Ishikawa (cell line): ENCODE measurements around the gene SLC26A4.

Source experiments
- CEBPB ChIP-seq: IDR thresholded peaks from 2 replicates; pipeline ENCODE4 v1.6.1; 2012
- CREB1 ChIP-seq: IDR thresholded peaks from 2 replicates; pipeline ENCODE4 v1.6.1; 2012; ENCODE audit warnings: low read depth
- EGR1 ChIP-seq: IDR thresholded peaks from 2 replicates; pipeline ENCODE4 v1.6.1; 2012
- EP300 ChIP-seq: IDR thresholded peaks from 2 replicates; pipeline ENCODE4 v1.6.1; 2012; ENCODE audit warnings: borderline replicate concordance
- FOXM1 ChIP-seq: IDR thresholded peaks from 2 replicates; pipeline ENCODE4 v1.6.1; 2012; ENCODE audit warnings: low read depth, borderline replicate concordance
- NFIC ChIP-seq: IDR thresholded peaks from 2 replicates; pipeline ENCODE4 v1.6.1; 2012
- RAD21 ChIP-seq: IDR thresholded peaks from 2 replicates; pipeline ENCODE4 v1.6.1; 2012; ENCODE audit warnings: low read depth
- TAF1 ChIP-seq: IDR thresholded peaks from 2 replicates; pipeline ENCODE4 v1.6.1; 2012; ENCODE audit warnings: low read depth, mild to moderate bottlenecking
- TCF12 ChIP-seq: IDR thresholded peaks from 2 replicates; pipeline ENCODE4 v1.6.1; 2012; ENCODE audit warnings: low read depth
- TEAD4 ChIP-seq: IDR thresholded peaks from 2 replicates; pipeline ENCODE4 v1.6.1; 2012
- YY1 ChIP-seq: IDR thresholded peaks from 2 replicates; pipeline ENCODE4 v1.6.1; 2012; ENCODE audit warnings: low read depth
- ZBTB7A ChIP-seq: IDR thresholded peaks from 2 replicates; pipeline ENCODE4 v1.6.1; 2012; ENCODE audit warnings: low read depth
- TF ChIP-seq, protein P1 (sequence below): IDR thresholded peaks from 2 replicates; pipeline ENCODE4 v1.6.1; 2012; ENCODE audit warnings: low read depth, mild to moderate bottlenecking
- TF ChIP-seq, protein P2 (sequence below): IDR thresholded peaks from 2 replicates; pipeline ENCODE4 v1.6.1; 2012
- TF ChIP-seq, protein P3 (sequence below): IDR thresholded peaks from 2 replicates; pipeline ENCODE4 v1.6.1; 2012

Gene SLC26A4

DNA sequence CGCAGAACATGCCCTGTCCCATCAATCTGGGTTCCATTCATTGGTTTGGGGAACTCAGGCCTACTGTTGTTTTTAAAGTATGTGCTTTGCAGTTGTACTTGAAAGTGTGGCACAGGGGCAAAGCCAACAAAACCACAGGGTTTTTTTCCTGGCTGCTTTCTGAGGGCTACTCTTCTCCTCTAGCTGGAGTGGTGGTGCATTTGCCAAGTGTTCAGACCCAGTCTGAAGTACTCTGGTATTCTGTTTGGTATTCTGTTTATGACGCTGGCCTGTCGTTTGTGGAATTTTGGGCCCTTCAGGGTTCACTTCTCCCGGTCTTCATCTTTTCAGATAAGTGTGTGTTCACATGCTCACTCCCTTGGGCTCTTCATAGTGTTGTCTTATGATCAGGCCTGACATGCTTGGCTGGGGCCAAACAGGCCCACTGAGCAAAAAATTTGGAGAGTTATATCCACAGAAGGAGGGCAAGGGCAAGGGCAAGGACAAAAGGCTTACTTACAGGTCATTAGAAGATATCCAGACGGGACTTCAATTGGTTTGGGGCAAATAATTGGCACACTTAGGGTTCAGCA is 26.3 kb downstream of the SLC26A4 start:
- TF ChIP-seq, protein P1, sequence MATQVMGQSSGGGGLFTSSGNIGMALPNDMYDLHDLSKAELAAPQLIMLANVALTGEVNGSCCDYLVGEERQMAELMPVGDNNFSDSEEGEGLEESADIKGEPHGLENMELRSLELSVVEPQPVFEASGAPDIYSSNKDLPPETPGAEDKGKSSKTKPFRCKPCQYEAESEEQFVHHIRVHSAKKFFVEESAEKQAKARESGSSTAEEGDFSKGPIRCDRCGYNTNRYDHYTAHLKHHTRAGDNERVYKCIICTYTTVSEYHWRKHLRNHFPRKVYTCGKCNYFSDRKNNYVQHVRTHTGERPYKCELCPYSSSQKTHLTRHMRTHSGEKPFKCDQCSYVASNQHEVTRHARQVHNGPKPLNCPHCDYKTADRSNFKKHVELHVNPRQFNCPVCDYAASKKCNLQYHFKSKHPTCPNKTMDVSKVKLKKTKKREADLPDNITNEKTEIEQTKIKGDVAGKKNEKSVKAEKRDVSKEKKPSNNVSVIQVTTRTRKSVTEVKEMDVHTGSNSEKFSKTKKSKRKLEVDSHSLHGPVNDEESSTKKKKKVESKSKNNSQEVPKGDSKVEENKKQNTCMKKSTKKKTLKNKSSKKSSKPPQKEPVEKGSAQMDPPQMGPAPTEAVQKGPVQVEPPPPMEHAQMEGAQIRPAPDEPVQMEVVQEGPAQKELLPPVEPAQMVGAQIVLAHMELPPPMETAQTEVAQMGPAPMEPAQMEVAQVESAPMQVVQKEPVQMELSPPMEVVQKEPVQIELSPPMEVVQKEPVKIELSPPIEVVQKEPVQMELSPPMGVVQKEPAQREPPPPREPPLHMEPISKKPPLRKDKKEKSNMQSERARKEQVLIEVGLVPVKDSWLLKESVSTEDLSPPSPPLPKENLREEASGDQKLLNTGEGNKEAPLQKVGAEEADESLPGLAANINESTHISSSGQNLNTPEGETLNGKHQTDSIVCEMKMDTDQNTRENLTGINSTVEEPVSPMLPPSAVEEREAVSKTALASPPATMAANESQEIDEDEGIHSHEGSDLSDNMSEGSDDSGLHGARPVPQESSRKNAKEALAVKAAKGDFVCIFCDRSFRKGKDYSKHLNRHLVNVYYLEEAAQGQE: no peak
- no peak for TF ChIP-seq FOXM1
- TF ChIP-seq EP300: no peak
- TF ChIP-seq TCF12: no peak
- no peak for TF ChIP-seq TEAD4
- no peak for TF ChIP-seq ZBTB7A
- no peak for TF ChIP-seq TAF1
- TF ChIP-seq YY1: no peak

DNA sequence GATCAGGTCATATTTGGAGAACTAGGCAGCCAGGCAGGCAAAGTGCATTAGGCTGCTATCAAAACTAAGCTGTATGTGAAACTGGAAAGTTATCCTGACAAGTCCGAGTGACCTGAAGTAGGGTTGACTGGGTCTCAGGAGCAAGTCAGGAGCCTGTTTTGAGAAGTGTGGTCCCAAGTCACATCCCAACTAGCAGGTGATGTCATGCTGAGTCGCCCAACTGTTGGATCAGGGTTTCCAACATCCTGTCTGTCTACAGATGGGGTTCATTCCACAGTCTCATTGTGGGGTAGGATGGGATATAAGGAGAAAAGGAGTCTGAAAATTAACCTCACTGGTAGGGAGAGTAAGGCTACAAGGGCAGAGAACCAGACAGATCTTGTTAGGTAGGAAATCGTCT is 27.0 kb downstream of the SLC26A4 start:
- TF ChIP-seq ZBTB7A: no peak
- TF ChIP-seq, protein P2, sequence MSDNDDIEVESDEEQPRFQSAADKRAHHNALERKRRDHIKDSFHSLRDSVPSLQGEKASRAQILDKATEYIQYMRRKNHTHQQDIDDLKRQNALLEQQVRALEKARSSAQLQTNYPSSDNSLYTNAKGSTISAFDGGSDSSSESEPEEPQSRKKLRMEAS: no peak
- TF ChIP-seq CEBPB: no peak
- TF ChIP-seq, protein P1: no peak
- no peak for TF ChIP-seq YY1

DNA sequence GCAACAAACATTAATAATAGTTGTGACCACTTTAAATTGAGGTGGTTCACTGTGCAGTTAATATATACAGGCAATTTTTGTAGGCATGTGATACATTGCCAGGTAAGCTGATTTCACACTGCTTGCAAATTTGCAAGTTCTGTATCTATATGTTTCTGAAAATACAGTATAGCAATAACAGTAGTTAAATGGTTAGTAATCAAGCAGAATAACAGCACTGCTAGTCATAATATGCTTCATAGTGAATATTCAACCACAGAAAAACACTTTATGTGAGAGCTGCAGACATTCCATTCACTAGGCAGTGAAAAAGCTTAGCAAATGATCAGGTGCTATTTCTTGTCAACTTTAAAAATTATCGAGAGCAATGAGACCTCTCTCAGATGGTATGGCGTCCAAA is 28.9 kb downstream of the SLC26A4 start:
- TF ChIP-seq TAF1: no peak
- no peak for TF ChIP-seq FOXM1
- no peak for TF ChIP-seq YY1
- TF ChIP-seq, protein P3, sequence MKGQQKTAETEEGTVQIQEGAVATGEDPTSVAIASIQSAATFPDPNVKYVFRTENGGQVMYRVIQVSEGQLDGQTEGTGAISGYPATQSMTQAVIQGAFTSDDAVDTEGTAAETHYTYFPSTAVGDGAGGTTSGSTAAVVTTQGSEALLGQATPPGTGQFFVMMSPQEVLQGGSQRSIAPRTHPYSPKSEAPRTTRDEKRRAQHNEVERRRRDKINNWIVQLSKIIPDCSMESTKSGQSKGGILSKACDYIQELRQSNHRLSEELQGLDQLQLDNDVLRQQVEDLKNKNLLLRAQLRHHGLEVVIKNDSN: no peak
- TF ChIP-seq TEAD4: no peak
- TF ChIP-seq RAD21: no peak
- TF ChIP-seq, protein P1: no peak
- TF ChIP-seq EP300: no peak
- no peak for TF ChIP-seq CREB1
- no peak for TF ChIP-seq NFIC
- TF ChIP-seq, protein P2: no peak
- TF ChIP-seq CEBPB: no peak
- no peak for TF ChIP-seq EGR1
- no peak for TF ChIP-seq ZBTB7A
- no peak for TF ChIP-seq TCF12

DNA sequence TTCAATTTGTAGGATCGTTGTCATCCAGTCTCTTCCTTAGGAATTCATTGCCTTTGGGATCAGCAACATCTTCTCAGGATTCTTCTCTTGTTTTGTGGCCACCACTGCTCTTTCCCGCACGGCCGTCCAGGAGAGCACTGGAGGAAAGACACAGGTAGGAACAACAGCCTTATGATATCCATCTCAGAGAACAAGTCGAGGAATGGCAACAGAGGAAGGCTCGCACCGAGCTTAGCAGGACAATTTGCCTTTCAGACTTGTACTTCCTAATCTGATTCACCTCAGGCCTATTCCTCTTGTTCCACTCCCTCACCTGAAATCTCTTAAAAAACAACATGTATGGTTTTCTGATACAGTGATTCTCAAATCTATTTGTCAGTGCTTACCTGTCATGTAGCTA is 29.5 kb downstream of the SLC26A4 start:
- TF ChIP-seq, protein P2: no peak
- TF ChIP-seq CEBPB (no peak), YY1 (no peak), ZBTB7A (no peak)
- TF ChIP-seq, protein P3: no peak

DNA sequence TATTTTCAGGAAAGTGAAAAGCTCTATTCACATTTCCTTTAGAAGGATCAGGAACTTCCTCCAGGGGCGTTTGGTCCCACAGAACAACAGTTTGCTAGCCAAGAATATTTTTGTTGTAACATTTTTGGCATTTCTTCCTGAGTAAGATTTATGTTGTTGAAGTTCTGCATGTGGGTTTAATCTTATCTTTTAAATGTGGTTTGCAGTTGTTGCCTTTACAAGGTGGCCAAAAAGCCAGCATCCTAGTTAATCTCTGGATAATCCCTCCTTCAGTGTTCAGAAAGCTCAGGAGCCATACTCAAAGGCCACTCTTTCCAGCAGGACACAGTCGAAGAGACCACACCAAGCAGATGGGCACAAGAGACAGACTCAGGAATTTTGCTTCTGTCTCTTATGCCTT is 30.0 kb downstream of the SLC26A4 start:
- TF ChIP-seq CREB1 (no peak), EP300 (no peak), ZBTB7A (no peak), NFIC (no peak), CEBPB (no peak), EGR1 (no peak), TCF12 (no peak), RAD21 (no peak)
- TF ChIP-seq, protein P2: no peak
